Tibial nerve (tissue), 4 donors: ENCODE data around the gene RBM44.

Experiments
- CTCF ChIP-seq, 5 experiments: fragments of 200-600 bp in 3 of 5; fragments of 450-650 bp in 2 of 5; sonication (generic) in 3 of 5; IDR thresholded peaks; one replicate each; pipeline ENCODE4 v1.5.1; 2016 to 2019; ENCODE audit warnings: antibody characterized with exemption in 5 of 5, mild to moderate bottlenecking in 3 of 5, moderate library complexity in 2 of 5
- EP300 ChIP-seq, 2 donors: sonication (generic); formaldehyde crosslinking; IDR thresholded peaks; one replicate each; pipeline ENCODE4 v1.6.1; 2017; ENCODE audit warnings: antibody characterized with exemption in 2 of 2, mild to moderate bottlenecking in 1 of 2
- POLR2A ChIP-seq, 2 donors: fragments of 450-650 bp; IDR thresholded peaks; one replicate each; pipeline ENCODE4 v1.6.1; 2017; ENCODE audit warnings: antibody characterized with exemption in 2 of 2, mild to moderate bottlenecking in 2 of 2, moderate library complexity in 2 of 2

- TF ChIP-seq CTCF (IDR thresholded peaks at IDR 0.05) (no peak), EP300 (IDR thresholded peaks at IDR 0.05) (no peak), POLR2A (IDR thresholded peaks at IDR 0.05) (no peak)
Measured at GRCh38 chr2:237823544-237823943, 25.0 kb downstream of the RBM44 start.
